OCI-LY7 (cell line): ENCODE data around the gene SPACA9. TPM values are rescaled to one million over a fixed set of nuclear protein-coding genes. Genes with fewer than 3 reads are reported as not detected.

ENCODE experiments used
- BruUV-seq: library from RNA; stranded (reverse); fragments of 400-500 nt; replicated peaks from 2 replicates; lab custom pipeline; 2021; lab: Mats Ljungman, UMichigan
- CTCF ChIA-PET: fragments of 300-600 bp; sonication (Branson Sonifier 250); formaldehyde crosslinking; loops from one replicate; lab custom pipeline; 2022; ENCODE audit warnings: antibody characterized with exemption; ENCODE audit not compliant: unreplicated experiment; lab: Charles Lee
- POLR2A ChIA-PET: fragments of 300-600 bp; sonication (Branson Sonifier 250); formaldehyde crosslinking; loops from one replicate; lab custom pipeline; 2022; ENCODE audit warnings: antibody characterized with exemption; lab: Charles Lee
- DNase-seq: peaks from one replicate; pipeline ENCODE4 v3.0.0-alpha.2; 2015; ENCODE audit warnings: low spot score
- H2AFZ ChIP-seq: fragments of 200-600 bp; sonication (generic), shearing (Covaris generic); 2 replicates; pipeline ENCODE4 v1.6.1; 2014; ENCODE audit warnings: mild to moderate bottlenecking, antibody characterized with exemption, low read length, moderate library complexity
- H3K27ac ChIP-seq: fragments of 200-600 bp; sonication (generic); 2 replicates; pipeline ENCODE4 v1.5.1; 2014; ENCODE audit warnings: mixed run types, low read depth, mild to moderate bottlenecking, moderate library complexity, low read length, inconsistent platforms; ENCODE audit not compliant: poor library complexity, severe bottlenecking
- H3K36me3 ChIP-seq: fragments of 200-600 bp; sonication (generic); 2 replicates; pipeline ENCODE4 v1.6.1; 2014; ENCODE audit warnings: mild to moderate bottlenecking, antibody characterized with exemption, low read length, moderate library complexity, mixed read lengths; ENCODE audit not compliant: insufficient read depth
- H3K4me1 ChIP-seq: fragments of 200-600 bp; sonication (generic); 2 replicates; pipeline ENCODE4 v1.5.1; 2014; ENCODE audit warnings: mild to moderate bottlenecking, low read length; ENCODE audit not compliant: insufficient read depth, poor library complexity, severe bottlenecking
- H3K4me2 ChIP-seq: fragments of 200-600 bp; sonication (generic); 2 replicates; pipeline ENCODE4 v1.6.1; 2014; ENCODE audit warnings: mild to moderate bottlenecking, low read length
- H3K4me3 ChIP-seq: fragments of 200-600 bp; sonication (generic); 2 replicates; pipeline ENCODE4 v1.5.1; 2014; ENCODE audit warnings: mild to moderate bottlenecking, low read depth, low read length; ENCODE audit not compliant: poor library complexity, severe bottlenecking
- H3K79me2 ChIP-seq: fragments of 200-600 bp; sonication (generic); 2 replicates; pipeline ENCODE4 v1.6.1; 2016; ENCODE audit warnings: low read depth, mild to moderate bottlenecking, low read length, moderate library complexity, mixed read lengths; ENCODE audit not compliant: insufficient read depth
- H3K9me2 ChIP-seq: fragments of 200-600 bp; sonication (generic); 2 replicates; pipeline ENCODE4 v1.6.1; 2016; ENCODE audit warnings: mild to moderate bottlenecking, low read length, mixed read lengths; ENCODE audit not compliant: insufficient read depth
- H3K9me3 ChIP-seq: fragments of 200-600 bp; sonication (generic); 2 replicates; pipeline ENCODE4 v1.6.1; 2014; ENCODE audit warnings: mild to moderate bottlenecking, mixed run types, low read length, mixed read lengths
- H4K20me1 ChIP-seq: fragments of 200-600 bp; sonication (generic); 2 replicates; pipeline ENCODE4 v1.6.1; 2014; ENCODE audit warnings: mild to moderate bottlenecking, antibody characterized with exemption, low read length, moderate library complexity, mixed read lengths; ENCODE audit not compliant: insufficient read depth
- EZH2phosphoT487 ChIP-seq: fragments of 200-600 bp; sonication (generic); IDR thresholded peaks from 2 replicates; pipeline ENCODE4 v1.6.1; 2018; ENCODE audit warnings: low read depth, borderline replicate concordance, mild to moderate bottlenecking, mixed run types, antibody characterized with exemption, low read length, moderate library complexity, mixed read lengths
- intact Hi-C: fragments of 100-400 bp; cut with micrococcal nuclease; formaldehyde crosslinking; loops from one replicate; pipeline ENCODE4 v1.10.0; 2022; ENCODE audit not compliant: unreplicated experiment
- total RNA-seq, 2 experiments: library from RNA; depleted of rRNA in 1 of 2; stranded (reverse); fragments of >200 nt in 1 of 2; shearing (Covaris generic) in 1 of 2; gene quantifications; 2 replicates each; pipeline ENCODE4 v1.2.3, GENCODE V29; 2014 to 2022
- TF ChIP-seq, protein P1 (sequence below): fragments of 200-600 bp; sonication (generic); conservative IDR thresholded peaks from 2 replicates; pipeline ENCODE4 v1.5.1; 2014; ENCODE audit warnings: mild to moderate bottlenecking, antibody characterized with exemption, low read length, moderate library complexity, mixed read lengths

Gene SPACA9
- total RNA-seq, 2 experiments from 2014 or later, result 1.1 to 5.7 TPM

DNA sequence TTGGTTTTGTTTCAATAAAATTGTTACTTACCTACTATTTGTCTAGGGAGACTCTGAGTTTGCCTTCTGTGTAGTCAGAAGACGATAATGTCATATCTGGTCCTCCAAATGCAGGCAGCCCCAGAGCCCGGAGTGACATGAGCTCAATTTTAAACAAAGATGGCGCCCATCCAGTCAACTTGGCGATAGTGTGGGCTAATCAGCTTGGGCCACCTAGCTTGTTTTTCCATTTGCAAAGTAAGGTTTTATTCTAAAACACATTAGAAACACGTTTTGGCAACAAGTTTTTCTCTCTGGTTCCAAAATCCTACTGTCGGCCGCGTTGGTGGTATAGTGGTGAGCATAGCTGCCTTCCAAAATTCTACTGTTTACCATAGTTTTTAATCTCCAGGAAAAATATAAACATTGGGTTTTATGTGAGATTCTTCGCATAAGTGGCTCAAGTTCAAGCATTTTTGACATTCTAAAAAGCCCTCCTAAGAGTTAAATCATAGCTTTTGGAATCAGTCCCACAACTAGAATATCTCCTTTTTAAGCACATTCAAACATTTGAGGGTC is 52.6 kb downstream of the SPACA9 start:
- no peaks in the 10 kb centered on the region for H3K9me3 ChIP-seq
- H3K4me2 ChIP-seq, result no peak overlapping the region
- intact Hi-C loops, result no loop called here
- ChIA-PET POLR2A (interaction anchor here (0.6 kb wide), 2 partner anchors 180 to 628 kb away, joined by 3 to 4 read pairs; no protein-coding TSS in a partner anchor), CTCF (no interaction called here)
- H3K27ac ChIP-seq, result no peak overlapping the region
- no peak for DNase-seq
- H4K20me1 ChIP-seq, result 0 out of 2 replicates have a peak, but pooled peaks cover 4% of the 10 kb centered on the region
- BruUV-seq, result no TSS peak
- no peak overlapping the region for H3K4me3 ChIP-seq
- no peaks in the 10 kb centered on the region; the same call in 1 of the 2 replicates for H3K79me2 ChIP-seq
- no peaks in the 10 kb centered on the region for H3K4me1 ChIP-seq
- TF ChIP-seq EZH2phosphoT487, result no peak
- TF ChIP-seq, protein P1, sequence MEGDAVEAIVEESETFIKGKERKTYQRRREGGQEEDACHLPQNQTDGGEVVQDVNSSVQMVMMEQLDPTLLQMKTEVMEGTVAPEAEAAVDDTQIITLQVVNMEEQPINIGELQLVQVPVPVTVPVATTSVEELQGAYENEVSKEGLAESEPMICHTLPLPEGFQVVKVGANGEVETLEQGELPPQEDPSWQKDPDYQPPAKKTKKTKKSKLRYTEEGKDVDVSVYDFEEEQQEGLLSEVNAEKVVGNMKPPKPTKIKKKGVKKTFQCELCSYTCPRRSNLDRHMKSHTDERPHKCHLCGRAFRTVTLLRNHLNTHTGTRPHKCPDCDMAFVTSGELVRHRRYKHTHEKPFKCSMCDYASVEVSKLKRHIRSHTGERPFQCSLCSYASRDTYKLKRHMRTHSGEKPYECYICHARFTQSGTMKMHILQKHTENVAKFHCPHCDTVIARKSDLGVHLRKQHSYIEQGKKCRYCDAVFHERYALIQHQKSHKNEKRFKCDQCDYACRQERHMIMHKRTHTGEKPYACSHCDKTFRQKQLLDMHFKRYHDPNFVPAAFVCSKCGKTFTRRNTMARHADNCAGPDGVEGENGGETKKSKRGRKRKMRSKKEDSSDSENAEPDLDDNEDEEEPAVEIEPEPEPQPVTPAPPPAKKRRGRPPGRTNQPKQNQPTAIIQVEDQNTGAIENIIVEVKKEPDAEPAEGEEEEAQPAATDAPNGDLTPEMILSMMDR, result no peak
- H2AFZ ChIP-seq, result no peak overlapping the region
- no peaks in the 10 kb centered on the region for H3K9me2 ChIP-seq
- H3K36me3 ChIP-seq, result peaks cover 68% of the 10 kb centered on the region

DNA sequence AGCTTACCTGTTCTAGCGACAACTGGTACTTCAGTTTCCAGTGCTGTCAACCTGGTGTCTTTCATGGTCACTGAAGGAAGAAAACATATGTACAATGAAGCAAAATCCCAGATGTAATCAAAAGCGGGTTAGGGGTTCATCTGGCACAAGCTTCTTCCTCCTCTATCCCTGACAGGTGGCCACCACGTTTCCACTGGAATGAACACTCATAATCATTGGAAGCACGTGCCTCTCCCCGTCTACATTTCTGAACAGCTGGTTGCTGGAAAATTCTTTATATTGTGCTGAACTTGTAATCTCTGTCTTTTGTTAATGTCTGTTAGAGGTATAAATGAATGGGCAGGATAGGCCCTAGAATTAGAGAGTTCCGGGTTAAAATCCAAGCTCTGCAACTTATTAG is 56.3 kb downstream of the SPACA9 start:
- TF ChIP-seq, protein P1, result no peak
- no peak for TF ChIP-seq EZH2phosphoT487
- ChIA-PET CTCF (no interaction called here), POLR2A (interaction anchor here (1.0 kb wide), 2 partner anchors 9 to 10 kb away, joined by 3 to 4 read pairs; no protein-coding TSS in a partner anchor)
- intact Hi-C loops, result no loop called here
- peaks cover 40% of the 10 kb centered on the region for H3K36me3 ChIP-seq
- no peak overlapping the region for H2AFZ ChIP-seq
- no peak overlapping the region for H3K27ac ChIP-seq
- peaks cover 23% of the 10 kb centered on the region for H3K79me2 ChIP-seq
- H3K4me3 ChIP-seq, result no peak overlapping the region
- no peaks in the 10 kb centered on the region for H3K4me1 ChIP-seq
- no peak for DNase-seq
- no peaks in the 10 kb centered on the region for H3K9me3 ChIP-seq
- no peaks in the 10 kb centered on the region for H3K9me2 ChIP-seq
- no peak overlapping the region for H3K4me2 ChIP-seq
- 0 out of 2 replicates have a peak, but pooled peaks cover 4% of the 10 kb centered on the region for H4K20me1 ChIP-seq
- BruUV-seq, result no TSS peak

DNA sequence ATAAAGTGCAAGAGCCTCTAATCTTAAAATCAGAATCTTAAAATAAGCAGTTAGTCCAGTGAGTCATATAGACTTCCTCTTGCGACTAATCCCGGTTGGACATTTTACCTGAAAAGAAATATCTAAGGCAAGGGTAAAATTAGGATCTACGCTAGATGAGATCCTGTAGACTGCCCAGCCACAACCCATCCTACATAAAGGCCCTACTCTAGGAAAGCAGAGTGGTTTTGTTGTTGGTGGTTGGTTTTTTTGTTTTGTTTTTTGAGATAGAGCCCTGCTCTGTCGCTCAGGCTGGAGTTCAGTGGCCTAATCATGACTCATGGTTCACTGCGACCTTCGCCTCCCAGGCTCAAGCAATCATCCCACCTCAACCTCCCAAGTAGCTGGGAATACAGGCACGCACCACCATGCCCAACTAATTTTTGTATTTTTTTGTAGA is 58.8 kb downstream of the SPACA9 start:
- Histone ChIP-seq H4K20me1 (peaks cover 16% of the 10 kb centered on the region; the same call in 1 of the 2 replicates), H2AFZ (no peak overlapping the region), H3K4me3 (no peak overlapping the region), H3K9me2 (no peaks in the 10 kb centered on the region), H3K36me3 (peaks cover 29% of the 10 kb centered on the region), H3K4me2 (no peak overlapping the region), H3K79me2 (peaks cover 48% of the 10 kb centered on the region), H3K4me1 (peaks cover 23% of the 10 kb centered on the region), H3K27ac (no peak overlapping the region), H3K9me3 (no peaks in the 10 kb centered on the region)
- POLR2A ChIA-PET, result no interaction called here
- no peak for DNase-seq
- CTCF ChIA-PET, result no interaction called here
- TF ChIP-seq, protein P1, result no peak
- no peak for TF ChIP-seq EZH2phosphoT487
- BruUV-seq, result no TSS peak
- intact Hi-C loops, result no loop called here
